Right forelimb (tissue), 1 donor: ENCODE results near the gene ALG3.

Source experiments
- DNase-seq: peaks from one replicate; pipeline ENCODE4 v3.0.0-alpha.2; 2018

The ALG3 gene

DNA sequence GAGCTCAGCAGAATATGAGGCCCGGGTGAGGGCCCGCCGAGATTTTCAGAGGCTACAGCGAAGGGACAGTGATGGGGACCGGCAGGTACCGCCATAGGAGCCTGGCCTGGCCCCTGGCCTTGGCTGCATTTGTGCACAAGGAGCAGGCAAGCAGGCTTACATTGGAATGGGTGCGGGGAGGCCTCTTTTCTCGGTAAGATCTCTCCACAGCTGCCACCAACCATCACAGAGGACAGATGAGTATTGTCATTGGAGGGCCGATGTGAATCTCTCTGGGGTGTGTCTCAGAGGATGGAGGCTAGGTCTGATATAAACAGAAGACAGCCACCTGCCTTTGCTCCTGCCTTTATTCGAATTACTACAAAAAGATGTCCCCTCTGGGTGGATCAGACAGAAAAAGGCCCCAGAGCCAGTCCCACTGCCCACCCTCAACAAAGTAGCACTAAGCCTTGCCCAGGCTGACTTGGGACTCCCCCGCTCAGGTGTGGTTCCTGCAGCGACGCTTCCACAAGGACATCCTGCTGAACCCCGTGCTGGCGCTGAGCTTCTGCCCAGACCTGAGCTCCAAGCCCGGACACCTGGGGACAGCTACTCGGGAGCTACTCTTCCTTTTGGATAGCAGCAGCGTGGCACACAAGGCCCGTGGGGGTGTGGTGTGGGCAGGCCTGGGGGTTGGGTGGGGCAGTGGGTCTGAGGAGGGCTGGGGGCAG lies 13.9 kb downstream of the ALG3 start:
- no peak for DNase-seq

DNA sequence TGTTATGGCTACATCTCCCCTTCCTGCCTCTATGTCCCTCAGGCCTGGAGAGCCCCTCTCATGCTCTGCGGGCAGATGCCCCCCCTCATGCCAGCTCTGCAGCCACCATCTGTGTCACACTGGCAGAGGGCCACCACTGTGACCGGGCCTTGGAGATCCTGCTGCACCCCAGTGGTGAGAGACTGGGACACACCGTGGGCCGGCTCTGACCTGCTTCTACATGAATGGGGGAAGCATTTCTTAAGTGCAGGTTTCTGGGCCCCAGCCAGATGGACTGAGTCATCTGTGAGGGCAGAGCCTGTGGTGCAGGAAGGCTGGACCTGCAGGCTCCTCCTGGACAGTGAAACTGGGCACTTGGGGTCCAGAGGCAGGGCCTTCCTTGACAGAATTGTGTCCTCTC lies 14.5 kb downstream of the ALG3 start:
- DNase-seq: no peak

DNA sequence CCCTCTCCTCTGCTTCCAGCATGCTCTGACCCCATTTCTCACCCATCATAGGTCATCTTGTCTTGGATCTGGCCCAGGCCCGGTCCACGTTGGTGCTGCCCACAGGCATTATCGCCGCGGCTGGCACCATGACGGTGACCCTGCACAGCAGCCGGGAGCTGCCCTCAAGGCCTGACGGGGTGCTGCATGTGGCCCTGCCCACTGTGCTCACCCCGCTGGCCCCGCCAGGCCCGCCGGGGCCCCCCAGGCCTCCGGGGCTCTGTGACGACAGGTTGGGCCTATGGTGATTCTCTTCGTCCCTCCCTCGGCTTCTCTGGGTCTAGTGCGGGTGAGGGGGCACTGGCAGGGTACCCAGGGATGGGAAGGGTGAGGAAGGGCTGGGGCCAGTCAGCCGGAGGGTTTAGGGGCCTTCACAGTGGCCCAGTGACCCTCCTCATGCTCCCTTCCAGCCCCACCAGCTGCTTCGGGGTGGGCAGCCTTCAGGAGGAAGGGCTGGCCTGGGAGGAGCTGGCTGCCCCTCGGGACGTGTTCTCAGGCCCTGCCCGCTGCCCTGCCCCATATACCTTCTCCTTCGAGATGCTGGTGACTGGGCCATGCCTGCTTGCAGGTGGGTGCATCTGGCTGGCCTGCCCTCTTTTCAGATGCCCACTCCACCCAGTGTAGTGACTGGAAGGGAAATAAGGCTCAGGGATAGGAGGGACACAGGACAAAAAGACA lies 15.5 kb downstream of the ALG3 start:
- no peak for DNase-seq

DNA sequence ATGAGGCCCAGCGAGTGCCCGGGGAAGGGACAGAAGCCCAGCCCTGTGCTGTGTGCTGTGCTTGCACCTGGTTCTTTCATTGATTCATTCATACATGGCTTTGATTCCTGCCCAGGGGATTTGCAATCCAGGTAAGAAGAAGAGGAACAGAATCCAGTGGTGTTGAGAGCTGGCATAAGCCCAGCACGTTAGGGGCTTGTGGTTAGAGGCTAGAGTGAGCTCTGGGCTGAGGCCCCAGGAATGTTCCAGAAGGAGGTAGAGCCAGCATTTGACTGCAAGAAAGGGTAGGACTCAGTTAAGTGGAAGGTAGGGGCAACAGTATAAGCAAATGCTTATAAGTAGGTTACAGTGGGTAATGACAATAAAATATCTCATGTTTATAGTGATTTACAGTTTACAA lies 17.1 kb downstream of the ALG3 start:
- DNase-seq: no peak

DNA sequence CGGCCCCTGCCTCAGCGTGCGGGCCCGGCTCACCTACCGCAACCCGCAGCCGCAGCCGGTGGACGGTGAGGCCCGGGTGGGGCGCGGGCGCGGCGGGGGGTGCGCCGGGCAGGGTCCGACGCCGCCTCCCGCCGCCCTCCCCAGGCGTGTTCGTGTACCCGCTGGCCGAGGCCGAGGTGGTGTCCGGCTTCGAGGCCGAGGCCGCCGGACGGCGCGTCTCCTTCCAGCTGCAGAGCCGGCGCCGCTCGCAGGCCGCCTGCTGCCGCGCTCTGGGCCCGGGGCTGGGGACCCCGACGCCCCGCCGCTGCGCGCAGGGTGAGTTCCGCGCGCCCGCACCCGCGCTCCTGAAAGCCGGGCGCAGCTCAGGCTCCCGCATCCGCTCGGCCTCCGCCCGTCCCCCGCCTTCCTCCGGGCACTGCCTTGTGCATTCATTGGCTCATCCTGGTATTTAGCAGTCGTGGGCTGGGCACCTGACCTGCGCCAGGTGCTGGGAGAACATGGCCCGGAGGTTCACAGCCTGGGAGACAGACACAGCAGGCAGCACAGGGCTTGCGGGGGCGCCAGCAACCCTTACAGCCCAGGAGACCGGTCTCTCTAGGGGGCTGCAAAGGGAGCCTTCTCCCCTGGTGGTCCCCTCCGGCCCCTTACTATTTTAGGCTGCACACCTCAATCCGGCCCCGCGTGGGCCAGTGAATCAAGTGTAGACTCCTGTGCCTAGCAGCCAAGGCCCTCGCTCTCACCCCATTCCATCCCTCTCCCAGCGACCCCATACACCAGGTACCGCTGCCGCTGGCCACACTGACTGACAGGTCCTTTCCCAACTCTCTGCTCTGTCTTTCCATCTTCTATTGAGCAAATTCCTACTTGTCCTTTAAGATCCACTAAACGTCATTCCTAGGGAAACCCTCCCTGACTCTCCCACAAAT lies 17.9 kb downstream of the ALG3 start:
- no peak for DNase-seq

DNA sequence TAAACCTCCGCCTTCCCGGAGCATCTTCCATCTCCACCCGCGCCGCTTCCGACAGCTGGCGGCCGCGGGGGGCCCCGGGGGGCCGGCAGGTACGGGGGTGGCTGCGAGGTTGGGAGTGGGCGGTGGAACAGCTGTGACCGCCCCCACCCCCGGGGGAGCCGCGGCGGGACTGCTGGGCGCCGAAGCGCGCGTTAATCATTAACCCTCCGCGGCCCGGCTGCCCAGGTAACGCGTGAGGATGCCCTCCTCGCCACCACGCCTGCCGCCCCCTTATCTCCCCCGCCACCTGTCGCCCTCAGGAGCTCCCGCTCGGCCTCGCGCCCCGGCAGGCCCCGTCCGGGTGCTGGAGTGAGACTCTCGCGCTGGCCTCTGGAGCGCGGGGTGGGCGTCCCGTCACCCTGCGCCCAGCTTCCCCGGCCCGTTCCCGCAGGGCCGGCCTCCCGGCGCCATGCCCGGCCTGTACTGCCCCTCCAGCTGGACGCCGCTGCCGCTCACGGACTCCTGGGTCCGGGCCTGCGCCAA lies 18.6 kb downstream of the ALG3 start:
- no peak for DNase-seq

DNA sequence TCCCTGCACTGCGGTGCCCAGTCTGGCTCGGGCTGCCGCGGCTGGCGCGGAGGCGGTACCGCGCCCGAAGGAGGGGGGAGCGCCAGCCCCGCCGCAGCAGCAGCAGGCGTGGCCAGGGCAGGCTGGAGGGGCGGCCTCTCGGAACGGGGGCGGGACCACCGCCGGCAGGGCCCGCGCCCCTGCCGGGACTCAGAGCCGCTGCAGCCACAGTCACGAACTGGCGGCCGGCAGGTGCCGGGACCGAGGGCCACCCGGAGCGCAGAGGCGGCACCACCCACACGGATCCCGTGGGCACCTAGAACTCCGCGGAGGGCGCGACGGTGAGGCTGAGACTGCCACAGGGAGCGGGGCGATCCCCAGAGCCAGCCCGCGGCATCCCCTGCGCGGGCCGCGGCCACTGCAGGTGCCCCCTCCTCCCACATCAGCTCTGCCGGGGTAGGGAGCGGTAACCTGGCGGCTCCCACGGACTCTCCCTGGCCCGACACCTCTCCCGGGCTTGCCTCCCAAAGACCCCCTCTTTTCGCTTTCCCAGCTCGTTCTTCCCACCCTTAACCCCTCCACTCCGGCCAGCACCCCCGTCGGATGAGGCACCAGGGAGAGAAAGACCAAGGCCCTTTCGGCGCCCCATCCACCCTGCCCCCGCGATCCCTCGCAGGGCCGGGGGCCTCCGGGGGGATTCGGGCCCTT lies 19.2 kb downstream of the ALG3 start, which contains the start of gene VWA5B2:
VWA5B2 (plus strand) TSS at position 192 of the 687 bp plus-strand sequence. CDS start 944 bp downstream, outside the sequence.
- peak; percentile 66 for DNase-seq

DNA sequence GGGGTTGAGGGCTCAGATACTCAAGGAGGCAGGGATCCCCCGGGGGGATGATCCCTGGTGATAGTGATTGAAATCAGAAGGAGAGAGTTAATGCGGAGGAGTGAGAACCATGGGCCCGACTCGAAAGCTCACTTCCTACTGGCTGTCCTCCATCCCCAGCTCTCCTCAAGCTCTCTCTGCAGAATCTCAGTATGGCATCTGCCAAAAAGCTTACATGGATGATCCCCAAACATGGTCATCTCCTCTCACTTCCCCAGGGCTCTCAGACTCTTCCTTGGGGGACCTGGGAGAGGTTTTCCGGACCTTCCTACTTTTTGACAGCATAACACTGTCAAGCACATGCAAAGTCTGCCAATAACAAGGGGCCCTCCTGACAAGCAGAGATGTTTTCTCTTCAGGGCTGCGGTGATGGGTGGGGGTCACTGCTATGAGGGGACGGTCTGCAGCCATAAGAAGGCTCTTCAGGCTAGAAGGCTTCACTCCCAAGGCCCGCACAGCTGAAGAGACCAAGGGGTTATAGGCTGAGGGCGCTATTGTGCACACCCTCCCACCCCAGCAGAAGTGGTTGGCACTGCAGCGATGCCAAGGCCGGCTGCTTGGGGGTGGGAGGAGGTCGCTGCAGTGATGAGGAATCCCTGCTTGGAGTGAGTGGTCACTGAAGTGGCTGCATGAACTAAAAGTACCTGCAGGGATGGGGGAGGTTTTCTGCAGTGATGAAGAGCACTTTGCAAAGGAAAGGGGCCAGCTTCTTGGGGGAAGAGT lies 20.2 kb downstream of the ALG3 start:
- DNase-seq: no peak

DNA sequence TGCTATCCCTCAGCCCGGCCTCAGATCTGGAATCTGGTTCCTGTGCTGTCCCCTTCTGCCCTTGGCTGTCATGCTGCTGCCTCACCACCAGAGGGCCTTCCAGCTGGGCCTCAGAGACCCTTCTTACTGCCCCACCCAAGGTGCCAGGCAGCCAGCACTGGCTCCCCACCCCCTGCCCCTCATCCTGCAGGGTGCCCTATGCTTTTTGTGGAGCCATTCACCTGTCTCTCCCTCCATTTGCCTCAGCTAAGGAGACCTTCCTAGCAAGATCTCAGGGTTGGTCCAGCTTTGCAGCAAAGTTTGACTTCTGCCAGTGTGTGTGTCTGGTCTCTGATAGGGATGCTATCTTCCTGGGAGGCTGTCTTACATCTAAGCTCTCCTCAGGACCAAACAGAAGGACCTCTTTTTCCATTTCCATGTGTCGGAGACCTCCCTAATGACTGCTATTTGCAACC lies 21.3 kb downstream of the ALG3 start:
- no peak for DNase-seq

DNA sequence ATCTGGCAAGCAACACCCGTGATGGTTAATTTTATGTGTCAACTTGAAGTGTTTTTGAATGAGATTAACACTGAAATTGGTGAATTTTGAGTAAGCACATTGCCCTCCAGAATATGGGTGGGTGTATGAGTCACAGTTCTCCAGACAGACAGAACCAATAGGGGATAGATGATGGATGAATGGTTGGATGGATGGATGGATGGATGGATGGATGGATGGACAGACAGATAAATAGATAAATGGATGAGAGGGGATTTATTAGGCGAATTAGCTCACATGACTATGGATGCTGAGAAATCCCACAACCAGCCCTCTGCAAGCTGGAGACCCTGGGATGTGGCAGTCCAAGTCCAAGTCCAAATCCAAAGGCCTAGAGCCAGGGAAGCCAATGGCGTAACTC lies 24.8 kb downstream of the ALG3 start:
- no peak for DNase-seq

DNA sequence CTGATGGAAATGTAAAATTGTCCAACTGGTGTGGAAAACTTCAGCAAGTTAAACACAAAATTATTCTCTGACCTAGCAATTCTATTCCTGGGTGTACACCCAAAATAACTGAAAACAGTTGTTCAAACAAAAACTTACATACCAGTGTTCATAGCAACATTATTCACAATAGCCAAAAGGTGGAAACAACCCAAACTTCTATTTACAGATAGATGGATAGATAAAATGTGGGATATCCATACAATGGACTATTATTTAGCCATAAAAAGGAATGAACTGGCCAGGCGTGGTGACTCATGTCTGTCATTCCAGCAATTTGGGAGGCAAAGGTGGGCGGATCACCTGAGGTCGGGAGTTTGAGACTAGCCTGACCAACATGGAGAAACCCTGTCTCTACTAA lies 26.2 kb downstream of the ALG3 start:
- DNase-seq: no peak

DNA sequence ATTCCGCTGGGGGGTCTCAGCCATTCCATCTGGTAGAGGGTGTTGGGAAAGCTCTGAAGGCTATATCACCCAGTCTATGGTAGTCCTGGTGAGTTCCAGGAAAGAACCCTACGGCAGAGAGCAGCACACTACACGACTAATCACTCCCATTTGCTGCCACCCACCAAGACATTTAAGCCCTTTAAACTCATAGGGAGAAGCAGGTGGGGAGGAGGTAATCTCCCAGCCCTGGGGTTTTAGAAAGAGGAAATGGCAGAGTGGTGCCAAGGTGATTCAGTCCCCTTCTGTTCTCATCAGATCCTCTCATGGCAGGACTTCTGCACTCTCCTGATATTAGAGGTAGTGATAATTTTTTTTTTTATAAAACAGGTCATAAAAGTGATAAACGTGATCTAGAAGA lies 29.9 kb downstream of the ALG3 start:
- DNase-seq: no peak

DNA sequence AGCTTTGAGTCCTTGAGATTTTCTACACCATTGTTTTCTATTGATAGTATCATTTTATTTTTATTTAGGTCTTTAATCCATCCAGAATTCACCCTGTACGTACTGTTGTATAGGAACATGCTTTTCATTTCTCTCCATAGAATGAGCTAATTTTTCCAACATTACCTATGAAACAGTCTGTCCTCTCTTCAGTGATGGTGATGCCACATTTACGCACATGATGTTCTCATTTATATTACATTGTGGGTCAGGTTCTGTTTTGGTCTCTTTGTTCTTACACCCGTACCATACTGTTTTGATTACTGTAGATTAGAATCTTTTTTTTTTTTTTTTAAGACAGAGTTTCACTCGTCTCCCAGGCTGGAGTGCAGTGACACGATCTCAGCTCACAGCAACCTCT lies 37.0 kb downstream of the ALG3 start:
- no peak for DNase-seq

DNA sequence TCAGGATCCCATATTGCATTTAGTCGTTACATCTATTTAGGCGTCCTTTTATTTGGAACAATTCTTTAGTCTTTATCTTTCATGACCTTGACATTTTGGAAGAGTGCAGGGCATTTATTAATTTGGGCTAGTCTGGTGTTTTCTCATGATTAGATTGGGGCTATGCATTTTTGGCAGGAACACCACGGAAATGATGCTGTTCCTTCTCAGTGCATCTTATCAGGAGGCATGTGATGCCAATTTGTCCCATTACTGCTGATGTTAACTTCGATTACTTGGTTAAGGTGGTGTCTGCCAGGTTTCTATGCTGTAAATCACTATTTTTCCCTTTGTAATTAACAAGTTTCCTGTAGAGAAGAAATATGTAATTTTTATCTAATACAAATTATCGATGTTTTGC lies 37.5 kb downstream of the ALG3 start:
- no peak for DNase-seq

DNA sequence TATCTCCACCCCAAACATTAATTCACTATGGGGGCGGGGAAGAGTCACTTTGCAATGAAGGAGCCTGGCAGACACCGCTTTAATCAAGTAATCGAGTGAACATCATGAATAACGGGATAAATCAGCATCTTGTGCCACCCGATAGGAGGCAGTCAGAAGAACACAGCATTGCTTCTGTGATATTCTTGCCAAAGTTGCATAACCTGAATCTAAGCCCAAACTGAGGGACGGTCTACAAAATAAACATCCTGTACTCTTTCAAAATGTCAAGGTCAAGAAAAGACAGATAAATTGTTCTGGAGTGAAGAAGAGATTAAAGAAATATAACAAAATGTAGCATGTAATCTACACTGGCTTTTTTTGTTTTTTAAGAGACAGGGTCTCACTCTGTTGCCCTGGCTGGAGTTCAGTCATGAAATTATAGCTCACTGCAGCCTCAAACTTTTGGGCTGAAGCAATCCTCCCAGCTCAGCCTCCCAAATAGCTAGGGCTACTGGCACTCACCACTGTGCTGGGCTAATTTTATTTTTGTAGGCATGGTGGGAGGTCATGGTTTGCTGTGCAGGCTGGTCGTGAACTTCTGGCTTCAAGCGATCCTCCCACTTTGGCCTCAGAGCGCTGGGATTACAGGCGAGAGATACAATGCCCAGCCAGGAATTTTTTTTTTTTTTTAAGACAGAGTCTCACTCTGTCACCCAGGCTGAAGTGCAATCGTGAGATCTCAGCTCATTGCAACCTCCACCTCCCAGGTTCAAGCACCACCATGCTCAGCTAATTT lies 39.4 kb downstream of the ALG3 start:
- no peak for DNase-seq

DNA sequence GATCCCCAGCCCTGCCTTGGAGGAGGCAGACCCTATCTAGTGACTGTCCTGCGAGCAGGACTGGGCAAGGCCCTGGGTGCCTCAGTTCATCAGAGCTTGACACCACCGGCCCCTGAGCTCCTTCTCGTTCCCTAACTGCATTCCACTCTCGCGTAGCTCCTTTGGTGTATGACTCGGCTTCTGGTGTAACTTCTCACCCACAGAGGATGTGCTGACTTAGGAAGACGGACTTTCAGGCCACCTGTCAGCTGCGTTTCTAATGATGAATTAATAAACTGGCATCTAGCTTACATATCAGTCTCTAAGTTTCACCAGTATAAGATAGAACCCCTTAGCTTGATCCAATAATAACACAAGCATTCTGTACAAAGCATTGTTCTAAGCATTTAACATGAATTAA lies 45.2 kb downstream of the ALG3 start:
- DNase-seq: no peak

DNA sequence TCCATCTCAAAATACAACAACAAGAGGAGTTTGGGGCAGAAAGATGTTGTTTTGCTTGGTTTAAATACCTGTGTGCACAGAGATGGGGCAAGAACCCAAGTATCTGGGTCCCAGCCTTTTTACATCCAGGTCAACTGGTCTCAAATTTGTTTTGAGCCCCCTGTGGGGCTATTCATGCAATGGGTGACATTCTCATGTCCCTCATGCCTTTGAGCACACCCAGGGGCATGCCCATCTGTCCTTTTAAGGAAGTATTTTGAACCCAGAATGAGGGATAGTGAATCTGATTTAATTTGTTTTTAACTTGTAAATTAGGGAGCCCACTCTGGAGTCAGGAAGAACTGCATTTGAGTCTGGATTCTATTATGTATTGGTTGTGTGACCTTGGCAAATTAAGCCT lies 47.9 kb downstream of the ALG3 start:
- no peak for DNase-seq

DNA sequence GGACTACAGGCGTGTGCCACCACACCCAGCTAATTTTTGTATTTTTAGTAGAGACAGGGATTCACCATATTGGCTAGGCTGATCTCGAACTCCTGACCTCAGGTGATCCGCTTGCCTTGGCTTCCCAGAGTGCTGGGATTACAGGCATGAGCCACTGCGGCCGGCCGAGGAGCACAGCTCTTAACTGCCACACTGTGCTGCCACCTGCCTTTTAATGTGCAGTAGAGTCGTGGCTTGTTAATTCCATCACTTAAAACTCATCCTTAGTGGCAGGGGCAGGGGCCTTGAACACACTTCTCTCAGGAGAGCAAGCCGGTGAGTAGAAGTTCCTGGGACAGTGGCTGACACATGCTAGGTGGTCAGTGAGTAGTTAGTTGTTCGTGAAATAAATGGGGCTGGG lies 50.3 kb downstream of the ALG3 start:
- no peak for DNase-seq

DNA sequence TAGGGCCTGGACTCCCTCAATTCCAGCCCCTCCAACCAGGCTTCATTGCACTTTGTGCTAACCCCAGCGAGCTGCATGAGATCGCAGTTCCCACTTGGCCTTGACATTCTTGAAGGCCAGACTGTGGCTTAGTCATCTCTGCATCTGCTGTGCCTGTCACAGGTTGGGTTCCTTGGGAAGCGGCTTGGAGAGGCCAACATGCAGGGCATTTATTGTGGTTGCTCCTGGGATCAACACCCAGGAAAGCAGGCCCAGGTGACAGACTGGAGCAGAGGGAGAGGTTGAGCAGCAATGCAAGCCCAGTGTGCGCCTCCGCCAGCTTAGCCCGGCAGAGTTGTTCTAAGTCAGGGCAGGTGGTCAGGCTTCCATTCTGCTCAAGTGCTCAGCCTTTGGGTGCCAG lies 52.2 kb downstream of the ALG3 start:
- DNase-seq: no peak

DNA sequence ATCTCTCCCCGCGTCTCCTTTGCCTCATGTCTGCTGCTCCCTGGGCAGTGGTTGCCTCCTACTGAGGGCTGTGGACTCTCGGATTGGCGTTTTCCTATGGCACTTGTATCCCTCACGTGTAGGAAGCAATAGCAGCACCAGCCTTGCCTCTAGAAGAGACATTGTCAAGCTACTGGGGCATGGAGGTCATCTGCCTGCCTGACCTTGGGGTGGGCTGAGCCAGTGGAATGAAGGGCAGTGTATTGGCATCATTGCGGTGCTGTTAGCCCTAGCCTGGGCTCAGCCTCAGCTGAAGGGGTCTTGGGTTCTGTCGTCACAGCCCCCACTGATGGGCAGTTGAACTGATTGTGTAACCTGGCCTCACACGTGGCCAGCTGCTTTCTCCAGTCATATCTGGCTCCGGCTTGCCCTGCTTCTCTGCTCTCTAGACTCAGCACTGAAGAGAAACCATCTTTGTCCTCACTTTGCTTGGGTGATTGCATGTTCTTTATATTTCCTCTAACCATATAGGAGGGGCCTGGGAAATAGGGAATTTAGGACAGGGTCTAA lies 54.7 kb downstream of the ALG3 start:
- no peak for DNase-seq

DNA sequence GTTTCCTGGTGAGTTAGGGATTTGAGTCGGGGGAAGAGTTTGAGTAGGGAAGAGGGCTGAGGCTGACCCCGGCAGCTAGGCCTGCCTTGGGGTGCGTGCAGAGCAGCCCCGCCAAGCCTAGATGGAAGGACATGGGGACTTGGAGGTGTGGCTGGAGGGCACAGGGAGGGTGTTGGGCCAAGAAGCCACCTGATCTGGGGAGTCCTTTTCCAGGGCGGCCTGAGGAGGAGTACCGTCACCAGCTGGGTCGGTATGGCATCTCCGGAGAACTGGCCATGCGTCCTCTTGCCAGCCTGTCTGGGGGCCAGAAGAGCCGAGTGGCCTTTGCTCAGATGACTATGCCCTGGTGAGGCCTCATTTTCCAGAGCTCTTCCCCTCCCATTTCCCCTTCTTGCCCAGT lies 55.9 kb downstream of the ALG3 start:
- no peak for DNase-seq
